H9 (cell line): ENCODE measurements around the gene FA2H. TPM values are rescaled to one million over a fixed set of nuclear protein-coding genes. Genes with fewer than 3 reads are reported as not detected.

Experiments used
- DNase-seq: peaks from one replicate; pipeline ENCODE4 v3.0.0-alpha.2; 2017
- H2AFZ ChIP-seq: one replicate; pipeline ENCODE4 v1.6.1; 2013; ENCODE audit warnings: mild to moderate bottlenecking, low read length, control low read depth, moderate library complexity
- H2AK5ac ChIP-seq: 2 replicates; pipeline ENCODE4 v1.6.1; 2013; ENCODE audit warnings: low read length, control low read depth, mixed read lengths; ENCODE audit not compliant: insufficient read length
- H2BK120ac ChIP-seq: one replicate; pipeline ENCODE4 v1.6.1; 2013; ENCODE audit warnings: low read depth, mild to moderate bottlenecking, low read length, control low read depth, inconsistent platforms; ENCODE audit not compliant: poor library complexity, severe bottlenecking
- H2BK12ac ChIP-seq: 2 replicates; pipeline ENCODE4 v1.6.1; 2013; ENCODE audit warnings: low read length, control low read depth, mixed read lengths, low read depth; ENCODE audit not compliant: insufficient read length
- H2BK15ac ChIP-seq: 2 replicates; pipeline ENCODE4 v1.6.1; 2013; ENCODE audit warnings: low read depth, low read length, control low read depth
- H2BK20ac ChIP-seq: one replicate; pipeline ENCODE4 v1.6.1; 2013; ENCODE audit warnings: low read depth, mild to moderate bottlenecking, low read length, control low read depth, inconsistent platforms; ENCODE audit not compliant: poor library complexity, severe bottlenecking
- H2BK5ac ChIP-seq: 2 replicates; pipeline ENCODE4 v1.6.1; 2013; ENCODE audit warnings: low read length, control low read depth, mixed read lengths; ENCODE audit not compliant: insufficient read length
- H3K14ac ChIP-seq: 2 replicates; pipeline ENCODE4 v1.6.1; 2013; ENCODE audit warnings: low read length, control low read depth; ENCODE audit not compliant: insufficient read depth
- H3K18ac ChIP-seq: 2 replicates; pipeline ENCODE4 v1.6.1; 2013; ENCODE audit warnings: low read depth, mild to moderate bottlenecking, mixed read lengths, low read length, control low read depth; ENCODE audit not compliant: insufficient read length
- H3K23ac ChIP-seq: 2 replicates; pipeline ENCODE4 v1.6.1; 2013; ENCODE audit warnings: low read length, control low read depth, mixed read lengths, low read depth; ENCODE audit not compliant: insufficient read length
- H3K23me2 ChIP-seq: 2 replicates; pipeline ENCODE4 v1.6.1; 2013; ENCODE audit warnings: low read depth, mild to moderate bottlenecking, mixed read lengths, low read length, control low read depth; ENCODE audit not compliant: insufficient read length, poor library complexity, severe bottlenecking
- H3K27ac ChIP-seq: 2 replicates; pipeline ENCODE4 v1.5.1; 2013; ENCODE audit warnings: low read length, control low read depth, mixed read lengths, low read depth; ENCODE audit not compliant: insufficient read length
- H3K27me3 ChIP-seq: 2 replicates; pipeline ENCODE4 v1.6.1; 2013; ENCODE audit warnings: low read length, control low read depth, inconsistent platforms; ENCODE audit not compliant: insufficient read depth
- H3K4ac ChIP-seq: 2 replicates; pipeline ENCODE4 v1.6.1; 2013; ENCODE audit warnings: low read depth, mild to moderate bottlenecking, control low read depth, inconsistent platforms, low read length, moderate library complexity
- H3K4me1 ChIP-seq: 2 replicates; pipeline ENCODE4 v1.6.1; 2013; ENCODE audit warnings: low read length, control low read depth, inconsistent platforms; ENCODE audit not compliant: insufficient read depth
- H3K4me2 ChIP-seq: 2 replicates; pipeline ENCODE4 v1.6.1; 2013; ENCODE audit warnings: low read length, control low read depth, mixed read lengths; ENCODE audit not compliant: insufficient read length, insufficient read depth
- H3K56ac ChIP-seq: 2 replicates; pipeline ENCODE4 v1.6.1; 2013; ENCODE audit warnings: low read depth, mild to moderate bottlenecking, mixed read lengths, low read length, control low read depth; ENCODE audit not compliant: insufficient read length
- H3K79me1 ChIP-seq: 2 replicates; pipeline ENCODE4 v1.6.1; 2013; ENCODE audit warnings: low read depth, mild to moderate bottlenecking, moderate library complexity, low read length, control low read depth, inconsistent platforms; ENCODE audit not compliant: insufficient read depth, poor library complexity, severe bottlenecking
- H3K79me2 ChIP-seq: 2 replicates; pipeline ENCODE4 v1.6.1; 2013; ENCODE audit warnings: low read length, control low read depth, inconsistent platforms; ENCODE audit not compliant: insufficient read depth
- H3K9ac ChIP-seq: 2 replicates; pipeline ENCODE4 v1.6.1; 2013; ENCODE audit warnings: low read length, control low read depth, mixed read lengths; ENCODE audit not compliant: insufficient read length; ENCODE audit errors: extremely low read depth
- H3K9me3 ChIP-seq: one replicate; pipeline ENCODE4 v1.6.1; 2013; ENCODE audit warnings: low read depth, low read length, inconsistent platforms; ENCODE audit not compliant: control insufficient read depth
- H3T11ph ChIP-seq: one replicate; pipeline ENCODE4 v1.6.1; 2013; ENCODE audit warnings: mild to moderate bottlenecking, low read length, control low read depth, inconsistent platforms
- H4K20me1 ChIP-seq: one replicate; pipeline ENCODE4 v1.6.1; 2013; ENCODE audit not compliant: control insufficient read depth, insufficient read length, insufficient read depth
- H4K5ac ChIP-seq: 2 replicates; pipeline ENCODE4 v1.6.1; 2013; ENCODE audit warnings: low read depth, mild to moderate bottlenecking, mixed read lengths, low read length, control low read depth; ENCODE audit not compliant: insufficient read length
- H4K8ac ChIP-seq: replicated peaks from 2 replicates; pipeline ENCODE4 v1.6.1; 2013; ENCODE audit warnings: low read length, control low read depth, mixed read lengths, low read depth; ENCODE audit not compliant: insufficient read length
- H4K91ac ChIP-seq: 2 replicates; pipeline ENCODE4 v1.6.1; 2013; ENCODE audit warnings: low read depth, mild to moderate bottlenecking, moderate library complexity, mixed read lengths, low read length, control low read depth; ENCODE audit not compliant: insufficient read length
- H3K27ac Mint-ChIP-seq, 3 experiments: 2 replicates in 2 of 3; 3 replicates in 1 of 3; pipeline ENCODE4 v1.8.0; 2020 to 2021; ENCODE audit warnings: mixed read lengths in 3 of 3, mild to moderate bottlenecking in 1 of 3, moderate library complexity in 1 of 3
- H3K27me3 Mint-ChIP-seq: 2 replicates; pipeline ENCODE4 v1.8.0; 2021; ENCODE audit warnings: low read depth, mild to moderate bottlenecking, moderate library complexity, mixed read lengths
- H3K36me3 Mint-ChIP-seq, 3 experiments: 2 replicates in 2 of 3; 3 replicates in 1 of 3; pipeline ENCODE4 v1.8.0; 2020 to 2021; ENCODE audit warnings: low read depth in 3 of 3, mixed read lengths in 3 of 3; ENCODE audit not compliant: insufficient read depth in 1 of 3
- H3K4me1 Mint-ChIP-seq, 2 experiments: 2 replicates each; pipeline ENCODE4 v1.8.0; 2020; ENCODE audit warnings: mixed read lengths in 2 of 2
- H3K4me3 Mint-ChIP-seq, 2 experiments: 2 replicates in 1 of 2; 3 replicates in 1 of 2; pipeline ENCODE4 v1.8.0; 2020 to 2021; ENCODE audit warnings: mild to moderate bottlenecking in 2 of 2, mixed read lengths in 2 of 2, moderate library complexity in 1 of 2
- H3K9me3 Mint-ChIP-seq, 2 experiments: 2 replicates in 1 of 2; 3 replicates in 1 of 2; pipeline ENCODE4 v1.8.0; 2020; ENCODE audit warnings: mild to moderate bottlenecking in 2 of 2, mixed read lengths in 2 of 2, moderate library complexity in 1 of 2
- WGBS: extraction: QIAGEN DNeasy Blood & Tissue Kit; methylation state at CpG from one replicate; pipeline ENCODE4 v1.1.7; 2013; ENCODE audit warnings: missing lambda C conversion rate, low lambda C conversion rate, mixed read lengths; ENCODE audit not compliant: insufficient read length; ENCODE audit errors: extremely low coverage; 5-methylcytosine and 5-hydroxymethylcytosine counted together
- total RNA-seq: library from RNA; stranded (reverse); gene quantifications from 2 replicates; pipeline ENCODE4 v1.2.1, GENCODE V29; 2021
- TF ChIP-seq, protein P1 (sequence below): fragments of 200-600 bp; sonication (generic); conservative IDR thresholded peaks from 3 replicates; pipeline ENCODE4 v1.8.0; 2021; ENCODE audit warnings: antibody characterized with exemption, mild to moderate bottlenecking

FA2H gene
- total RNA-seq, 1 experiment from 2014 or later, result 25.1 TPM

DNA sequence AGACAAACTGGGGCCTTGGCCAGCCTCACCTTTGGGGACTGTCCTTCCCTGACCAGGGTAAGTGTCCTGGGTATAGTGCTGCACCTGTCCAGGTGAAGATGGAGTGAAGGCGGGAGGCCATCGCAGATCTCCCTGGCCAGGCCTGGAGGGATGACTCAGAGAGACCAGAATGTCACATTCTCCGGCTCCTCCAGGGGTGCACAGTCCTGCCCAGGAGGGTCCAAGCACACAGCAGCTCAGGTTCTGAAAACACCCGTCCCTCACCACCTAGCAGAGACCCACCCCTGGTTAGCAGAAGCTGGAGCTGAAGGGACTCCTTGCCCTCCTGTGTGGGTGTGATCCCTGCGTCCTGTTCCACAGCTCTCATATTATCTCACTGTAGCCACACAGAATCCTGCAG lies 21.9 kb downstream of the FA2H start:
- TF ChIP-seq, protein P1, sequence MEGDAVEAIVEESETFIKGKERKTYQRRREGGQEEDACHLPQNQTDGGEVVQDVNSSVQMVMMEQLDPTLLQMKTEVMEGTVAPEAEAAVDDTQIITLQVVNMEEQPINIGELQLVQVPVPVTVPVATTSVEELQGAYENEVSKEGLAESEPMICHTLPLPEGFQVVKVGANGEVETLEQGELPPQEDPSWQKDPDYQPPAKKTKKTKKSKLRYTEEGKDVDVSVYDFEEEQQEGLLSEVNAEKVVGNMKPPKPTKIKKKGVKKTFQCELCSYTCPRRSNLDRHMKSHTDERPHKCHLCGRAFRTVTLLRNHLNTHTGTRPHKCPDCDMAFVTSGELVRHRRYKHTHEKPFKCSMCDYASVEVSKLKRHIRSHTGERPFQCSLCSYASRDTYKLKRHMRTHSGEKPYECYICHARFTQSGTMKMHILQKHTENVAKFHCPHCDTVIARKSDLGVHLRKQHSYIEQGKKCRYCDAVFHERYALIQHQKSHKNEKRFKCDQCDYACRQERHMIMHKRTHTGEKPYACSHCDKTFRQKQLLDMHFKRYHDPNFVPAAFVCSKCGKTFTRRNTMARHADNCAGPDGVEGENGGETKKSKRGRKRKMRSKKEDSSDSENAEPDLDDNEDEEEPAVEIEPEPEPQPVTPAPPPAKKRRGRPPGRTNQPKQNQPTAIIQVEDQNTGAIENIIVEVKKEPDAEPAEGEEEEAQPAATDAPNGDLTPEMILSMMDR, result no peak

More for the DNA sequence above, 21.9 kb downstream of the FA2H start:
- Histone ChIP-seq H4K5ac (no peak overlapping the region), H3K23ac (no peak overlapping the region), H4K8ac (no peak overlapping the region), H3K79me1 (no peaks in the 10 kb centered on the region), H3K56ac (no peak overlapping the region), H3K4me2 (no peak overlapping the region), H2BK15ac (no peak overlapping the region), H2BK12ac (no peak overlapping the region), H3K4ac (no peak overlapping the region), H3T11ph (no peak overlapping the region), H2BK5ac (no peak overlapping the region), H3K9me3 (no peaks in the 10 kb centered on the region), H3K27me3 (no peaks in the 10 kb centered on the region), H3K27ac (no peak overlapping the region), H4K91ac (no peak overlapping the region), H3K14ac (peak overlapping the region; percentile 29; the same call in 1 of the 2 replicates), H4K20me1 (no peaks in the 10 kb centered on the region), H3K4me1 (peaks cover 2% of the 10 kb centered on the region; the same call in 1 of the 2 replicates), H3K79me2 (no peaks in the 10 kb centered on the region; the same call in 1 of the 2 replicates), H2AK5ac (no peak overlapping the region), H3K23me2 (peaks cover under 1% of the 10 kb centered on the region), H2AFZ (no peak overlapping the region), H3K18ac (no peak overlapping the region), H2BK20ac (no peak overlapping the region), H2BK120ac (no peak overlapping the region), H3K9ac (no peak overlapping the region)
- WGBS, result no CpG with 5 or more reads among the region's 5 CpGs
- Mint-ChIP-seq H3K27ac (no peak overlapping the region), H3K4me3 (no peak overlapping the region), H3K27me3 (no peaks in the 10 kb centered on the region), H3K36me3 (peaks cover 0 to 14% (median 0%) of the 10 kb centered on the region in 3 experiments; a peak in 3 of 7 replicates), H3K4me1 (peaks cover 19 to 37% of the 10 kb centered on the region in 2 experiments), H3K9me3 (no peaks in the 10 kb centered on the region)
- no peak for DNase-seq
